GM18499 (cell line): ENCODE data around the gene HTRA2.
"Not testable (repeated sequence)": the region's sequence is repeated elsewhere in the genome, so short reads cannot be mapped to it uniquely, and the experiment has no call there.

ENCODE experiments used
- ATAC-seq: cut with Tn5 transposase; IDR thresholded peaks from one replicate; pipeline ENCODE4 v1.9.1; 2021; ENCODE audit warnings: moderate number of reproducible peaks; ENCODE audit not compliant: insufficient read depth, unreplicated experiment

The HTRA2 gene

GRCh38 chr2:74556831-74557370 is 27.2 kb downstream of the HTRA2 start:
- ATAC-seq, result no peak

DNA sequence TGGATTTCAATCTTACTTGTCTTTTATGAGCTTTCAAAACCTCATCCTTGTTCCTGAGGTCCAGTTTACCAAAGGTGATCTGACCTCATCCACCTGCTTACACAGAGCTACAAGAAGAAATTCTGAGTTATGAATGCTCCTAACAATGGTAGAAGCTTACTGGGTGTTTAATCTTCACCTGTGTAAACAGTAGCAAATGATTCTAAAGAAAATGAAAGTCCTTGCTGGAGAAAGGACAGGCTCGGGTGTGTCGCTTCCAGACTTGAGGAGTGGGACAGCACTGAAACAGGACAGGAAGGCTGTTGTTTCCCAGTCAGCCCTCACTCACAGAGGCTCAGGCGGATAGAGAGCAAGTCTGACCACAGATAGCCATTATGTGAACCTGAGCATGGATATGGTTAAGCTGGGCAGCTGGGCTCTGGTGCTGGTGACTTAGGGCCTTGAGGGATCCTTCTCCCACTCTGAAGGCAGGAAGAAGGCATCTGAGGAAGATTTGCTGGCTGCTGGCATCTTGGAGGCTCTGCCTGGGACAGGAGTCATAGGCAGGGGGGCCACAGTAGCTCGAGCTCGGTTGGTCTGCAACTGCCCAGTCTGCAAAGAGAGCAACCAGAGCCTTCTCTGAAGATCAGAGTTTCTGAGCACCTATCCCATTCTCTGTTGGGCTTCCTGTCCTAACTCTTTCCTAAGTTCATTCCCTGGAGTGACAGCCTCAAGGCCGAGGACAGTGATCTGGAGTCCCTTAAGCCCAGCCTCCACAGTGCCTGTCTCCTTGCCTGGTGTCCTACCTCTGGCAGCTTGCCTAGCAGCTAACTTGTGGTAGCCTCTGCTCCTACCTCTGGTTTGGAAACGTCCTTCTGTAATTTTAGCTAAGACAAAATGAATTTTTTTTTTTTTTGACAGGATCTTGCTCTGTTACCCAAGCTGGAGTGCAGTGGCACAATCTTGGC is 28.8 kb downstream of the HTRA2 start:
- ATAC-seq, result no peak

GRCh38 chr2:74559912-74560311 is 30.2 kb downstream of the HTRA2 start:
- ATAC-seq, result no peak

DNA sequence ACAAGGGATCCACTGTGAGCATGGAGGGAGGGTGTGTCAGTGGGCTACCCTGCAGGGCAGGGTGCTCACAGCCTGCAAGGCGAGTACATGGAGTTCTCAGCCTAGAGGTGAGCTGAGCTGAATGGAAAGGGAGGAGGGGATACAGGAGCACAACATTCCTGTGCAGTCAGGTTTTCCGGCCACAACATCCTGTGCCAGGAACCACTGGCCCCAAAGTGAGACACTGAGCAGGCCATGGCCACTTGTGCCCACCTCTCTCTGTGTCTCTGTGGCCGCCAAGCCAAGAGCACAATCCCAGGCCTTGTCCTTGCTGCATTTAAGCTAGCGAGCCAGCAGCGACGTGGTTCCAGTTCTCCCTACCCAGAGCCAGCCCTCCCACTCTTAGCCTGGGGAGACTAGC is 30.9 kb downstream of the HTRA2 start:
- ATAC-seq, result no peak

DNA sequence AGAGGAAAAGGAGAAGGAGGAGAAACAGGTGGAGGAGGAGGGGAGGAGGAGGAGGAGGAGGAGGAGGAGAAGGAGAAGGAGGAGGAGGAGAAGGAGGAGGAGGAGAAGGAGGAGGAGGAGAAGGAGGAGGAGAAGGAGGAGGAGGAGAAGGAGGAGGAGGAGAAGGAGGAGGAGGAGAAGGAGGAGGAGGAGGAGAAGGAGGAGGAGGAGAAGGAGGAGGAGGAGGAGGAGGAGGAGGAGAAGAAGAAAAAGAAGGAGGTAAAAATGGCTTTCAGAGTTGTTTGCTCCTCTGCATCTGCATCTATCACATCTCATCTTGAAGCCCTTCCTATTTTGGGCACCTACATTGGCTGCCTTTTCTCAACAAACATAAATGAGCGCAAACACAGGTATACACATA is 31.3 kb downstream of the HTRA2 start:
- not testable (repeated sequence) for ATAC-seq

- no peak for ATAC-seq
These were observed 32.5 kb downstream of the HTRA2 start for GRCh38 chr2:74562126-74562775.

- no peak for ATAC-seq
These were observed 34.5 kb downstream of the HTRA2 start for GRCh38 chr2:74564222-74564621.

GRCh38 chr2:74566076-74566753 is 36.5 kb downstream of the HTRA2 start:
- no peak for ATAC-seq

- no peak for ATAC-seq
These were observed 37.0 kb downstream of the HTRA2 start for GRCh38 chr2:74566754-74567085.

DNA sequence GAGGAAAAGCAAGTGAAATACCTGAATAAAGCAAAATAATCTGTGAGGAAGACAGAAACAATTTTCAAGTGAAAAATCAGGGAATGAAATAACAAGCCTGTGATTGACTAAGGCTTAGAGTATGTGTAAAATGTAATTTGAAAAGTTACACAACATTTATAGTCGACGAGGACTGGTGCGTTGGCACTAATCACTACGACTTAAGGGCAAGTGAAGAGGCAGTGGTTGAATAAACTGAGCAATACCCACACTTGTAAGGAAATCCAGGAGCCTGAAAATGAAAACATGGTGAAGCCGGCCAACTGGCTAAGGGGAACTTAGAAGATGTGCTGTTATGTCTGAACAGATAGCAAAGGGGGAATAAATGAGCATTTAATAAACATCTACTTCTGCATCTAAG is 38.1 kb downstream of the HTRA2 start:
- ATAC-seq, result no peak

- ATAC-seq, result no peak
These were observed 40.0 kb downstream of the HTRA2 start for GRCh38 chr2:74569686-74570085.

- peak; percentile 69 for ATAC-seq
These were observed 41.3 kb downstream of the HTRA2 start for GRCh38 chr2:74571058-74571457.

DNA sequence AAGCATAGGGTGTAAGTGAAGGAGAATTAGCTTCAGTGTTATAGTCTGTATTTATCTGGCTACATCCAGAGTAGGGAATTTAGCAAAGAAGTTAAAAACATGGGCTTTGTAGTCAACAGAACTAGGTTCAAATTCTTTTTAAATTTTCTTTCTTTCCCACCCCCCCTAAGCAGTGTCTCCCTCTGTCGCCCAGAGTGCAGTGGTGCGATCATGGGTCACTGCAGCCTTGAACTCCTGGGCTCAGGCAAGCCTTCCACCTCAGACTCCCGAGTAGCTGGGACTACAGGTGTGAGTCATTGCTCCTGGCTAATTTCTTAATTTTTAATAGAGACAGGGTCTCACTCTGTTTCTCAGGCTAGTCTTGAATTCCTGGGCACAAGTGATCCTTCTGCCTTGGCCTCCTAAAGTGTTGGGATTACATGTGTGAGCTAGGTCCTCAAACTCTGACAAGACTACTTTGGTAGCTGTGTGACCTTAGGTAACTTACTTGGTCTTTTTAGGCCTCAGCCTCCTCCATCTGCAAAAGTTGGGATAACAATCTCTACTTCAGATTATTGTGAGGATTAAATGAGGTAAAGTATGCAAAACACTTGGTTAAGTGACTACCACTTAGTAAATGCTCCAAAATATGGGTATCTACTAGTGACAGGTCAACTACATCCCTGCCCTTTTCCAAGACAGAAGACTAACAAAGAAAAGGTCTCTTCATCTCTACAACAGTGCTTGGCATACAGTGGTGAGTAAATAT is 42.6 kb downstream of the HTRA2 start:
- ATAC-seq, result no peak

GRCh38 chr2:74573747-74574562 is 44.2 kb downstream of the HTRA2 start:
- no peak for ATAC-seq

GRCh38 chr2:74575320-74575719 is 45.6 kb downstream of the HTRA2 start:
- ATAC-seq, result no peak

GRCh38 chr2:74576211-74576862 is 46.6 kb downstream of the HTRA2 start:
- no peak for ATAC-seq

DNA sequence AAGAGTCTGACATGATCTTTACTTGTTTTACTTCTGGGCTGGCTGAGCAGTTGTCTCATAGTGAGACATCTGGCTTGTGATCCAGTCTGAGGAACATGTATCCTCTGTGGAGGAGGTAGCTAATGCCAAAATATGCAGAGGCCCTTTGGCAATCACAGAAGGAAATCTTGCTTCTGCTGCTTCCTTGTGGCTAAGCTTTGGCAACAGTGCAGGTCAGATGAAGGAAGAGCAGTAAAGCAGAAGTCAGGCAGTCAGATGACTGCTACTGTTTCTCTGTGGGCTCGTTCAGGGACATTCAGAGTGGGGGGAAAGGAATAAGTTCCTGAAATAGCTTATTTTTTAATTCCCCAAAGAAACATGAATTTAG is 47.1 kb downstream of the HTRA2 start:
- no peak for ATAC-seq

- ATAC-seq, result no peak
These were observed 47.7 kb downstream of the HTRA2 start for GRCh38 chr2:74577448-74577847.

DNA sequence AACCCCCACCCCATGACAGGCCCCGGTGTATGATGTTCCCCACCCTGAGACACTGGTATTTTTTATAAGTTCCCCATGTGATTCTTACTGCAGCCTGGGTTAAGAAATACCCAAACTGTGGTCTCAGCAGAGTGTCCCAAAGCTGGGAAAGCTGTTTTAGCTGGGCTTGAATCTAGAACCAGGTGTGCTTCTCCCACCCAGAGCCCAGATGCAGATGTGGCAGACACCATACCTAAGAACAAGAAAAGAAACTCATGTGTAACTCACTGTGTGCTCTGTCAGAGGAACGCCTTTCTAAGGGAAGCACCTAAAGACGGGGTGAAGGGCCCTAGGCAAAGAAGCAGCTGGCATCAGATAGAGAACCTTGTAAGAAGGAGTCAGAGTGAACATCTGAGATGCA is 48.7 kb downstream of the HTRA2 start:
- no peak for ATAC-seq
